Breast epithelium (tissue), 4 donors: ENCODE results near the gene TMEM161A. TPM values are rescaled to one million over a fixed set of nuclear protein-coding genes. Genes with fewer than 3 reads are reported as not detected.
A peak's percentile ranks its signal among the peaks of the same experiment; 100 is the strongest.
"Not testable (repeated sequence)": the region's sequence is repeated elsewhere in the genome, so short reads cannot be mapped to it uniquely, and the experiment has no call there.

ENCODE experiments used
- DNase-seq, 2 donors: peaks; one replicate each; pipeline ENCODE4 v3.0.0-alpha.2; 2019; ENCODE audit warnings: low spot score in 2 of 2
- H3K27ac ChIP-seq, 2 donors: fragments of 200-600 bp; sonication (generic) in 1 of 2; one replicate each; pipeline ENCODE4 v1.5.1; 2016 to 2019; ENCODE audit warnings: mild to moderate bottlenecking in 1 of 2
- H3K27me3 ChIP-seq, 2 donors: fragments of 200-600 bp; sonication (generic) in 1 of 2; one replicate each; pipeline versions ENCODE4 v1.5.1 to v1.6.0; 2017 to 2019; ENCODE audit warnings: control low read depth in 1 of 2, mild to moderate bottlenecking in 1 of 2
- H3K36me3 ChIP-seq: fragments of 200-600 bp; one replicate; pipeline ENCODE4 v1.5.1; 2019
- H3K4me1 ChIP-seq, 2 donors: fragments of 200-600 bp; sonication (generic); one replicate each; pipeline ENCODE4 v1.5.1; 2016 to 2019; ENCODE audit warnings: control low read depth in 1 of 2
- H3K4me3 ChIP-seq, 3 donors: fragments of 200-600 bp; sonication (generic); 1 replicate in 2 of 3; 2 replicates in 1 of 3; pipeline ENCODE4 v1.5.1; 2016 to 2019; ENCODE audit warnings: mild to moderate bottlenecking in 3 of 3, moderate library complexity in 2 of 3
- H3K9me3 ChIP-seq, 2 donors: fragments of 200-600 bp; sonication (generic) in 1 of 2; one replicate each; pipeline ENCODE4 v1.5.1; 2016 to 2019; ENCODE audit warnings: control low read depth in 1 of 2
- POLR2A ChIP-seq: fragments of 450-650 bp; IDR thresholded peaks from one replicate; pipeline ENCODE4 v1.6.1; 2016; ENCODE audit warnings: antibody characterized with exemption, mild to moderate bottlenecking, moderate library complexity
- POLR2AphosphoS5 ChIP-seq, 3 donors: sonication (generic); formaldehyde crosslinking; IDR thresholded peaks; one replicate each; pipeline ENCODE4 v1.6.1; 2017; ENCODE audit warnings: antibody characterized with exemption in 3 of 3
- intact Hi-C: fragments of 100-400 bp; cut with DNase I; formaldehyde crosslinking; loops from one replicate; pipeline ENCODE4 v1.15.1; 2023; ENCODE audit warnings: low total_unique reads
- total RNA-seq, 3 donors: library from RNA; depleted of rRNA; stranded (reverse); fragments of >200 nt; gene quantifications; one replicate each; pipeline ENCODE4 v1.1.0, GENCODE V29; 2016
- TF ChIP-seq, protein P1 (sequence below), 3 donors: fragments of 450-650 bp; IDR thresholded peaks; one replicate each; pipeline ENCODE4 v1.5.1; 2016 to 2017; ENCODE audit warnings: antibody characterized with exemption in 3 of 3, mild to moderate bottlenecking in 3 of 3, moderate library complexity in 3 of 3

Gene TMEM161A
- total RNA-seq, 3 donors from 2014 or later = 13.8 to 20.3 (median 18.0) TPM

DNA sequence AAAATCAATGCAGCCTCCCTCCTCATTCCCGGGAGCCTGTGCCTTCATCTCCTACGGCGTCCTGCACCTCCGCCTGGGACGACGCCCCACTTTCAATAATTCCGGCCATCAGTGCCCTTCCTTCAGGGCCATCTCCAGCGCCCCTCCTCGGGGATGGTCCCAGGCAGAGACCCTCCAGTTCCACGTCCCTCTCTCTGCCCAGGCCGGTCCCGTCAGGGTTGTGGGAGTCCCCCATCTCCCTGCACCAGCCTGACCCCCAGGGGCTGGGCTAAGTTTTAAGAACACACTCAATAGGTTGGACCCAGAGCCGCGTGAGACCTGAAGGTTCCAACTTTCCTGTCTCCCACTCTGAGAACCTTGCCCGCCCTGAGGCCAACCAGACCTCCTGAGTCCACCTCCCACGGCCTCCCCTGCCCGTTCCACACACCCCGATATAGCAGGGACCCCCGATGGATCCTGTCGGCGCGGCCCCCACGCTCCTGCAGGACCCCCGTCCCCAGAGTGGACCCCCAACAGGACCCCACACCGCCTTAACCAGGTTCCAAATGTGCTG, 646 bp downstream of the TMEM161A start:
- peak overlapping the region in 1 of 2 donors; percentile 80 for H3K27ac ChIP-seq
- no peak for DNase-seq
- peak overlapping the region; percentile 59 to 86 (median 83) for H3K4me3 ChIP-seq
- H3K4me1 ChIP-seq = no peaks in the 10 kb centered on the region
- no peak for TF ChIP-seq POLR2AphosphoS5 (IDR thresholded peaks at IDR 0.05)
- TF ChIP-seq POLR2A = no peak
- TF ChIP-seq, protein P1, sequence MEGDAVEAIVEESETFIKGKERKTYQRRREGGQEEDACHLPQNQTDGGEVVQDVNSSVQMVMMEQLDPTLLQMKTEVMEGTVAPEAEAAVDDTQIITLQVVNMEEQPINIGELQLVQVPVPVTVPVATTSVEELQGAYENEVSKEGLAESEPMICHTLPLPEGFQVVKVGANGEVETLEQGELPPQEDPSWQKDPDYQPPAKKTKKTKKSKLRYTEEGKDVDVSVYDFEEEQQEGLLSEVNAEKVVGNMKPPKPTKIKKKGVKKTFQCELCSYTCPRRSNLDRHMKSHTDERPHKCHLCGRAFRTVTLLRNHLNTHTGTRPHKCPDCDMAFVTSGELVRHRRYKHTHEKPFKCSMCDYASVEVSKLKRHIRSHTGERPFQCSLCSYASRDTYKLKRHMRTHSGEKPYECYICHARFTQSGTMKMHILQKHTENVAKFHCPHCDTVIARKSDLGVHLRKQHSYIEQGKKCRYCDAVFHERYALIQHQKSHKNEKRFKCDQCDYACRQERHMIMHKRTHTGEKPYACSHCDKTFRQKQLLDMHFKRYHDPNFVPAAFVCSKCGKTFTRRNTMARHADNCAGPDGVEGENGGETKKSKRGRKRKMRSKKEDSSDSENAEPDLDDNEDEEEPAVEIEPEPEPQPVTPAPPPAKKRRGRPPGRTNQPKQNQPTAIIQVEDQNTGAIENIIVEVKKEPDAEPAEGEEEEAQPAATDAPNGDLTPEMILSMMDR (IDR thresholded peaks at IDR 0.05) = no peak
- intact Hi-C loops = loop anchor here (1.0 kb wide), 1 partner anchor 73 kb away; no protein-coding TSS in a partner anchor
- H3K36me3 ChIP-seq = no peaks in the 10 kb centered on the region
- H3K9me3 ChIP-seq = peaks cover 2 to 3% of the 10 kb centered on the region in 2 donors
- H3K27me3 ChIP-seq = no peaks in the 10 kb centered on the region

DNA sequence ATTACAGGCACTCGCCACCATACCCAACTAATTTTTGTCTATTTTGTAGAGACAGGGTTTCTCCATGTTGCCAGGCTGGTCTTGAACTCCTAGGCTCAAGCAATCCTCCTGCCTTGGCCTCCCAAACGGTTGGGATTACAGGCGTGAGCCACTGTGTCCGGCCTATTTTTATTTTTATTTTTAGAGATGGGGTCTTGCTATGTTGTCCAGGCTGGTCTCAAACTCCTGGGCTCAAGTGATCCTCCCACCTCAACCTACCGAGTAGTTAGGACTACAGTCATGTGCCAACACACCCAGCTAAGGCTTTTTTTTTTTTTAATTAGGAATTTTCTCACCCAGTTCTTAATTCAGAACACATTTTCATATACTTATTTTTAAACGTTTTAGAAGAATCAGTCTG, 2.6 kb downstream of the TMEM161A start:
- H3K9me3 ChIP-seq = peaks cover 13 to 14% of the 10 kb centered on the region in 2 donors
- intact Hi-C loops, H3K27me3 ChIP-seq, H3K36me3 ChIP-seq, H3K4me3 ChIP-seq, DNase-seq, H3K4me1 ChIP-seq, H3K27ac ChIP-seq: not testable (repeated sequence)

DNA sequence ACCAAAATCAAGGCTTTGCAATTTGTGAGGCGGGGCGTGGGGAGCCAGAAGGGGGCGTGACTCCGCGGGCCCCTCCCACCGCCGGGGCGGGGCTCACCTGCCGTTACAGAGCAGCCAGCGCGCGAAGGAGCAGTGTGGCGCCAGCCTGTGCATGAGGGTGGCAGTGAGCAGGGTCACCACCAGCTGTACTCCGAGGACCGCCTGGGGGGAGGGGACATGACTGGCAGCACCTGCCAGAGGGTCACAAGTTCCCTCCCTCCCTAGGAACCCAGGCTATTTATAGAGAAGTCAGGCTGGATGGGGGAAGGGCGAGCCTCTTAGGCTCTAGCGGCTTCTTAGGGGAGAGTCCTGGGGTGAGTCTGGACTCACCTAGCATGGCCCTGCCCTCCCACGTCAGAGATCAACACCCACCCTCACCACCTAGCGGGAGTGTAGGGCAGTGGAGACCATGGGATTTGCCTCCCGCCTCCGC, 3.6 kb downstream of the TMEM161A start:
- H3K36me3 ChIP-seq = no peaks in the 10 kb centered on the region
- intact Hi-C loops = no loop called here
- no peaks in the 10 kb centered on the region for H3K4me1 ChIP-seq
- H3K27me3 ChIP-seq = no peaks in the 10 kb centered on the region
- DNase-seq = no peak
- H3K27ac ChIP-seq = no peak overlapping the region
- H3K4me3 ChIP-seq = no peak overlapping the region
- no peak for TF ChIP-seq POLR2A
- no peak for TF ChIP-seq POLR2AphosphoS5 (IDR thresholded peaks at IDR 0.05)
- TF ChIP-seq, protein P1 (IDR thresholded peaks at IDR 0.05) = no peak
- H3K9me3 ChIP-seq = peaks cover 13 to 14% of the 10 kb centered on the region in 2 donors

DNA sequence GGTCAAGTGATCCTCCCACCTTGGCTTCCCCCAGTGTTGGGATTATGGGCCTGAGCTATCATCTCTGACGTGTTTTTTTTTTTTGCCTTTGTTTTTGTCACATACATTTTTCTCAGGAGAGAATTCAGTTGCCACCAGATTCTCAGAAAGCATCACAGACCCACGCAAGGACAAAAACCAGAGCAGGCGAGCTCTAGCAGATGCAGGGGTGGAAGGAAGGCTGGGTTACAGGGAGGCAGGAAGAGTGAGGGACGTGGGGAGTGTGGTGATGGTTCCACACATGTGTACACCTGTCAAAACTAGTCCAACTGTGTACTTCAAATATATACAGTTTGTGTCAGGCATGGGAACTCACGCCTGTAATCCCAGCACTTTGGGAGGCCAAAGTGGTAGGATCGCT, 4.3 kb downstream of the TMEM161A start:
- no peak overlapping the region for H3K27ac ChIP-seq
- H3K4me3 ChIP-seq = no peak overlapping the region
- no peaks in the 10 kb centered on the region for H3K4me1 ChIP-seq
- intact Hi-C loops = no loop called here
- TF ChIP-seq POLR2AphosphoS5 (IDR thresholded peaks at IDR 0.05) (no peak), POLR2A (no peak)
- TF ChIP-seq, protein P1 (IDR thresholded peaks at IDR 0.05) = no peak
- no peaks in the 10 kb centered on the region for H3K36me3 ChIP-seq
- H3K27me3 ChIP-seq = no peaks in the 10 kb centered on the region
- peaks cover 13 to 14% of the 10 kb centered on the region in 2 donors for H3K9me3 ChIP-seq
- DNase-seq = no peak

DNA sequence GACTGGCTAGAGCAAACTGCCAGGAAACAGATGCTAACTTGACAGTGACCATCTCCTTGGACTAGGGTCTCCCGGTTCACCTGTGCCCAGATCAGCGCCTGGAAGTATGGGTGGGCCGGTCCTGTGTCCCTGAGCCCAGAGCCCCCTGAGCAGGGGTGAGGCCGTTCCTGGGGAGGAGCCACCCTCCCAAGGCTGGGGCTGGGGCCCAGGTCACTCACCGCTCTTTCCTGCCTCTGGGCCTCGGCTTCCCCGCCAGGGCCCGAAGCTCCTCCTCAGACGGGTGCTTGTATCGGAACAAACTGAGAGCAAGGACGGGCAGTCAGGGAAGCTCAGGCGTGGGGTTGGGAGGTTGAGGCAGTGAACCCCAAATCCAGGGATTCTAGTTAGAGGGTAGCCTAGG, 5.4 kb downstream of the TMEM161A start:
- intact Hi-C loops = no loop called here
- no peaks in the 10 kb centered on the region for H3K36me3 ChIP-seq
- TF ChIP-seq POLR2AphosphoS5 (IDR thresholded peaks at IDR 0.05) (no peak), POLR2A (no peak)
- TF ChIP-seq, protein P1 (IDR thresholded peaks at IDR 0.05) = no peak
- no peak overlapping the region for H3K4me3 ChIP-seq
- no peak overlapping the region for H3K27ac ChIP-seq
- no peaks in the 10 kb centered on the region for H3K27me3 ChIP-seq
- H3K9me3 ChIP-seq = peaks cover 13 to 14% of the 10 kb centered on the region in 2 donors
- no peak for DNase-seq
- H3K4me1 ChIP-seq = no peaks in the 10 kb centered on the region
